Activated CD4-positive, alpha-beta T cell treated with anti-CD3 and anti-CD28 coated beads, Interleukin-2, Interleukin-4, amounts not matched to agents 100 ng/mL and 50 ng/mL, durations not matched to agents 16 hours and 8 hours (primary cell): ENCODE results near the gene ITGAX.
"Not testable (repeated sequence)": the region's sequence is repeated elsewhere in the genome, so short reads cannot be mapped to it uniquely, and the experiment has no call there.

Experiments
- DNase-seq: peaks from one replicate; pipeline ENCODE4 v3.0.0-alpha.2; 2020; ENCODE audit warnings: low spot score

ITGAX gene

DNA sequence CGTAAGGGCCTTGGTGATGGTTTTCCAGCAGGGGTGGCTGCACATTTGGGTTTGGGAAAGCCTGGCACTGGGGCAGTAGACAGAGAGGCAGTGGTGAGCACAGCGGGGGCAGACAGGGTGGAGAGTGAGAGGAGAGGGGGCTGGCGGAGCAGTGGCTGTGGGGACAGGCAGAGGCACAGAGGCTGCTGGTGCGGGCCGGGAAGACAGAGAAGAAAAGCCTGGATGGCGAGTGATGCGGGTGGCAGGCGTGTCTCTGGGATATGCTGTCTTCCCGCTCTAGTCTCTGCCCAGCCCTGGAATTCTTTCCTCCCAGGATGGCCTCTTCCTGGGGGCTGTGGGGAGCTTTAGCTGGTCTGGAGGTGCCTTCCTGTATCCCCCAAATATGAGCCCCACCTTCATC is 55.1 kb downstream of the ITGAX start:
- DNase-seq, result no peak

DNA sequence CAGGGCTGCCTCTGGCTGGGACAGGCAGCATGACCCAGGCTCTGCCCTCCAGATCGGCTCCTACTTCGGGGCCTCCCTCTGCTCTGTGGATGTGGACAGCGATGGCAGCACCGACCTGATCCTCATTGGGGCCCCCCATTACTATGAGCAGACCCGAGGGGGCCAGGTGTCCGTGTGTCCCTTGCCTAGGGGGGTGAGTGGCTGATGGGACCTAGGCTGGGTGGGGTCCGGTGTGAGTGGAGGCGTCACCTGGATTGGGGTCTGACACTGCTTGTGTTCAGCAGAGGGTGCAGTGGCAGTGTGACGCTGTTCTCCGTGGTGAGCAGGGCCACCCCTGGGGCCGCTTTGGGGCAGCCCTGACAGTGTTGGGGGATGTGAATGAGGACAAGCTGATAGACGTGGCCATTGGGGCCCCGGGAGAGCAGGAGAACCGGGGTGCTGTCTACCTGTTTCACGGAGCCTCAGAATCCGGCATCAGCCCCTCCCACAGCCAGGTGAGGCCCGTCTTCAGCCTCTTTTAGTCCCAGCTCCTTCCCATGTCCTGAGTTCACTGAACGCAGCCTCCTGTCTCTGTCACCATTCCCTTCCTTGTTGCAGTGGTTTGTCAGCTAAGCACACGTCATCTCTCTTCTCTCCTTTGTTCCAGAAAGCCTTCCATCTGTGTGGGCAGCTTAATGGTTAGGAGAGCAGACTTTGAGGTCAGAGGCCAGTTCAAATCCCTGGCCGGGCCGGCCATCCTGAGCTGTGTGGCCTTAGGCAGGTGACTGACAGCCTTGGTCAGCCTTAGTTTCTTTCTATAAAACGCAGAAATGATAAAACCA is 56.3 kb downstream of the ITGAX start:
- DNase-seq, result no peak

DNA sequence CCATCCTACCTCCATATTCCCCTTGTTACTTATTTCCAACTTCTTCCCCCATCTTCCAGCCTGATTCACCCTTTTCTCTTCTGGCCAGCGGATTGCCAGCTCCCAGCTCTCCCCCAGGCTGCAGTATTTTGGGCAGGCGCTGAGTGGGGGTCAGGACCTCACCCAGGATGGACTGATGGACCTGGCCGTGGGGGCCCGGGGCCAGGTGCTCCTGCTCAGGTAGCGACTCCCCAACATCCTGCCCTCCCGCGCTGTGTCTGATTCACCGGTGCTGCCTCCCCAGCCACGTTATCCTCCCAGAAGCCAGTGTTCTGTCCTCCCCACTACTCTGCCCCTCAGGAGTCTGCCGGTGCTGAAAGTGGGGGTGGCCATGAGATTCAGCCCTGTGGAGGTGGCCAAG is 57.8 kb downstream of the ITGAX start:
- no peak for DNase-seq

DNA sequence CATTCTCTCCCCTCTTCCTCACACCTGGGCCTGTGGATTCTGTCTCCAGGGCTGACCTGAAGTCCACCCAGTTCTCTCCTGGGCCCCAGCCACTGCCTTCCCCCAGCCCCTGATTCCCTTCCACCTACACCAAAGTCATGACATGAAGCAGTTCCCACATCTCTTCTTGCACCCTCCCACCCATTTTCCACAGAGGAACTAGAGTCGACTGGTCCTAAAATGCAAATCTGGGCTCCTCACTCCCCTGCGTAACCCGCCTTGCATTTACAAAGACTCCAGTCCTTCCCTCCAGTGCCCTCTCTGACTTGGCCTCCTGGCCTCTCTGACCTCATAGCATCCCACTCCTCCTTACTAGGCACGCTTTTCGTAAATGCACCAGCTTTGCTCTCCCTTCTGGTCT is 58.4 kb downstream of the ITGAX start:
- DNase-seq, result no peak

DNA sequence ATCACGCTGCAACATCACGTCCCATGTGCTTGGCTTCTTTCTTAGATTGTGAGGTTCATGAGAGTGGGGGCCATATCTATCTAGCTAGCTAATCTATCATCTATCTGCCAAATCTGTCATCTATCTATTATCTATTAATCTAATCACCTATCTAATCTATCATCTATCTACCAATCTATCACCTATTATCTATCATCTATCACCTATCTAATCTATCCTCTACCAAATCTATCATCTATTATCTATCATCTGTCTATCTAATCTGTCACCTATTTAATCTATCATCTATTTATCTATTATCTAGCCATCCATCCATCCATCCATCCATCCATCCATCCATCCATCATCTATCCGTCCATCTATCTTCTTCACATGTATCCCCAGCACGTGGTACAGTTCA is 59.0 kb downstream of the ITGAX start:
- DNase-seq, result no peak

DNA sequence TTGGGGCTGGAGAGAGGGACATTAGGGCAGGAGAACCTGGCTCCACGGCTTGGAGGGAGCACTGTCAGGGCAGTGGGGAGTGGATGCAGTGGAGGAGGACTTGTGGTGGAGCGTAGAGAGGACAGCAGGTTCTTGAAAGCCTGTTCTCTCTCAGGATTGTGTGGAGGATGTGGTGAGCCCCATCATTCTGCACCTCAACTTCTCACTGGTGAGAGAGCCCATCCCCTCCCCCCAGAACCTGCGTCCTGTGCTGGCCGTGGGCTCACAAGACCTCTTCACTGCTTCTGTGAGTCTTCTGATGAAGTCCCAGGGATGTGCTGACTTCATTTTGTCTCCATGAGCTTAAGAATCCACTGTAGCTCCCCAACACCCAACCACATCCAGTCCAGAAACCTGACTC is 59.7 kb downstream of the ITGAX start:
- DNase-seq, result no peak

DNA sequence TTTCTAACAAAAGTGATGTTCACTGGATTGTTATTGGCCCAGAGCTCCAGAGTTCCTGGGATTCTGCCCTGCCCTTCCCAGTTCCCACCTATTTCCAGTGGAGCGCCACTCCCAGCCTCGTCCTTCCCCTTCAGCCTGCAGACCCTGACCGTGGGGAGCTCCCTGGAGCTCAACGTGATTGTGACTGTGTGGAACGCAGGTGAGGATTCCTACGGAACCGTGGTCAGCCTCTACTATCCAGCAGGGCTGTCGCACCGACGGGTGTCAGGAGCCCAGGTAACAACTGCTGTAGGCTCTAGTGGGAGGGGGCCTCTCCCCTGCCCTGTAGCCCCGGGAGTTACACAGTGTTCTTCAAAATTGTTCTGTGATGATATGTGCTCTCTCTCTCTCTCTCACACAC is 61.4 kb downstream of the ITGAX start:
- DNase-seq, result no peak

DNA sequence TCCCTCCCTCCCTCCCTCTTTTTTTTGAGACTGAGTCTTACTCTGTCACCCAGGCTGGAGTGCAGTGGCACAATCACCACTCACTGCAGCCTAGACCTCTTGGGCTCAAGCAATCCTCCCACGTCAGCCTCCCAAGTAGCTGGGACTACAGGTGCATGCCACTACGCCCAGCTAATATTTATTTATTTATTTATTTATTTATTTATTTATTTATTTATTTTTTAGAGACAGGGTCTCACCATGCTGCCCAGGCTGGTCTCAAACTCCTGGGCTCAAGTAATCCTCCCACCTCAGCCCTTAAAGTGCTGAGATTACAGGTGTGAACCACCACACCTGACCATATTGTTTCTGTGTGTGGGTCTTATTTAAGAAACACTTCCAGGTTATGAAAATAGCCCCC is 62.1 kb downstream of the ITGAX start:
- DNase-seq, result not testable (repeated sequence)

DNA sequence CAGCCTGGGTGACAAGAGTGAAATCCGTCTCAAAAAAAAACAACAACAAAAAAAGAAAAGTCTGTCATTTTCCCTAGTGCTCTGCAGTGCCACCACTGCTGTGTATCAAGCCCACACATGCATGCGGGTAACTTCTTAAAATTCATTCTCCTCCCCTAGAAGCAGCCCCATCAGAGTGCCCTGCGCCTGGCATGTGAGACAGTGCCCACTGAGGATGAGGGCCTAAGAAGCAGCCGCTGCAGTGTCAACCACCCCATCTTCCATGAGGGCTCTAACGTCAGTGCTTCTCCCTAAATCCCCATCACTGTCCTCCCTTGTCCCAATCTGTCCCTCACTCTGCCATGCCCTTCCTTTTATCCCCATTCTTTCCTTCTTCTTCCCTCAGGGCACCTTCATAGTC is 62.9 kb downstream of the ITGAX start:
- DNase-seq, result no peak

DNA sequence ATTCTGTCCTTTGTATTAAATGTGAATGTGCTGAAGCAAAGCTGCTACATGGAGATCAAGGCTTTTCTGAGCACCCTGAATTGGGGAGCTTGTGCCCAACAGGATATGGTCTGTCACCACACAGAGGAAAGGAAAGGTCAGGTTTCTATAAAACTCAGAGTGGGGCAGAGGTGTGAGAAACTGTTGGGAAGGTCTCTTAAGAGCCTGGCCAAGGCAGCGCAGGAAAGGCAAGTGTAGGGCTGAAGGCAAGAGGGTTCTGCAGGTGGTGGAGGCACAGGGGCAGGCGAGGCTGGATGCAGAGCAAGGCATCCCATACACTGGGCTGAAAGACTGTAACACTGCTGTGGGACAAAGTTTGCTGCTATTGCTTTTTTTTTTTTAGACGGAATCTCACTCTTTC is 65.1 kb downstream of the ITGAX start:
- peak; percentile 39 for DNase-seq

DNA sequence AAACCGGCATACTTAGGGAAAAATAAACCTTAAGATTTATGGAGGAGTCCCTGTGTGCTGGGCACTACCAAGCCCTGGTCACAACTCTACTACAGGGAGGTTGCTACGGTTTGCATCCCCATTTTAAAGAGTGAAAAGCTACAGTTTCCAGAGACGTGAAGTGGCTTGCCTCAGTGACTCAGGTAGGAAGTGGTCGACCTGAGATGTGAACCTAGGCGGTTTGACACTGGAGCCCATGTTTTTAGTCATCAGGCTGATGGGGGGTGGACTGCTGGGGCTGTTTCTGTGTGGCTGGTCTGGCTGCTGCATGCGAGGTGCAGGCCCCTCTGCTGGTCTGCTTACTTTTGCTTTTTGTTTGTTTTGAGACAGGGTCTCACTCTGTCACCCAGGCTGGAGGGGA is 66.6 kb downstream of the ITGAX start:
- peak; percentile 84 for DNase-seq

DNA sequence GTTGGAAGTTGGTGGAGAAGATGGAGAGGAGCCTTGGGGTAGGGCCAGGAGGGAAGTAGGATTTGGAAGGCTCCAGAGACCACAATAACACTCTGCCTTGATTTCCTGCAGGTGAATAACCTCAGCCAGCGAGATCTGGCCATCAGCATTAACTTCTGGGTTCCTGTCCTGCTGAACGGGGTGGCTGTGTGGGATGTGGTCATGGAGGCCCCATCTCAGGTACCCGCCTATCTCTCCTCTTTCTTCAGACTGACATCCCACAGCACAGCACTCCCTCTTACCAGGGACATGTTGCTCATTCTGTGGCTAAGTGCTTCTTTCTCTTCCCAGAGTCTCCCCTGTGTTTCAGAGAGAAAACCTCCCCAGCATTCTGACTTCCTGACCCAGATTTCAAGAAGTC is 68.3 kb downstream of the ITGAX start:
- no peak for DNase-seq

DNA sequence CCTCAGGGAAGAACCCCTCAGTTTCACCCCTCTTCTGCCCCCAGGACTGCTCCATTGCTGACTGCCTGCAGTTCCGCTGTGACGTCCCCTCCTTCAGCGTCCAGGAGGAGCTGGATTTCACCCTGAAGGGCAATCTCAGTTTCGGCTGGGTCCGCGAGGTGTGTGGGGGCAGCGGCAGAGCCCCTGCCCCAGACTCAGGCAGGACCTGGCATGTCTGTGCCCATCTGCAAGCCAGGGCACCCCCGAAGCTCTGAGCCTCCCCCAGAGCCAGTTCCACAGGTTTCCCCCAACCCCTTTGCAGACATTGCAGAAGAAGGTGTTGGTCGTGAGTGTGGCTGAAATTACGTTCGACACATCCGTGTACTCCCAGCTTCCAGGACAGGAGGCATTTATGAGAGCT is 68.8 kb downstream of the ITGAX start:
- DNase-seq, result no peak

DNA sequence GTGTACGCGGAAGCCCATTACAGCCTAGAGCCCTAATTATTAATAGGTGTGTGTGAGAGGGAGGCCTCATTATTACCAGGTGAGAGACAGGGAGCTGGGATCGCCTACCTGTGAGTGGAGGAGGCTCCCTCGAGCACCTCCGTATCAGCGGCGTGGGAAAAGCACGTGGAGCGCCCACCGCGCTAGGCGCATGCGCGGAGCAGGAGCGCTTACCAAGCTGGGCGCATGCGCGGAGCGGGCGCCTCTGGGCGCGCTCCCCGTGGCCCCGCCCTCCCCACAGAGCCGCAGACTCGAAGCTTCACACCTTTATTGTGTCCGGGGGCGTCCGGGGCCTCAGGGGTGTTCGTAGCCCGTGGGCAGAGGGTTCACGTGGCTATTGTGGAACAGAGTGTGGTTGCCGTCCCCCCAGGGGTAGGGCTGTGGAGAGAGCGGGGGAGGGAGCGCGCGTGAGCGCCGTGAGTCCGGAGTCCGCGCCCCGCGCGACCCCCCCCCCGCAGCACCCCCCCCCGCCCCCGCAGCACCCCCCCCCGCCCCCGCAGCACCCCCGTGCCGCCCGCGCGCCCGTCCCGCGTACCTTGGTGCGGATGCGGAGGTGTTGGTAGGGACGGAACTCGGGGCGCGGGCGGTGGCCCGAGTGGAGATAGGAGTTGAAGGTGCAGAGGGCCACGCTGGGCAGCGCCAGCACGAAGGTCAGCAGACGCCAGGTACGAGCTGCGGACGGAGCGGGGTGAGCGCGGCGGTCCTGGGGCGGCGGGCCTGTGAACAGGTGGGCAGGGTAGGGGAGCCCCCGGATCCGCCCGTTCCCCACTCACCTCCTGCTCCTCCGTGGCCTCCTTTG is 72.7 kb downstream of the ITGAX start:
- DNase-seq, result peak; percentile 21

DNA sequence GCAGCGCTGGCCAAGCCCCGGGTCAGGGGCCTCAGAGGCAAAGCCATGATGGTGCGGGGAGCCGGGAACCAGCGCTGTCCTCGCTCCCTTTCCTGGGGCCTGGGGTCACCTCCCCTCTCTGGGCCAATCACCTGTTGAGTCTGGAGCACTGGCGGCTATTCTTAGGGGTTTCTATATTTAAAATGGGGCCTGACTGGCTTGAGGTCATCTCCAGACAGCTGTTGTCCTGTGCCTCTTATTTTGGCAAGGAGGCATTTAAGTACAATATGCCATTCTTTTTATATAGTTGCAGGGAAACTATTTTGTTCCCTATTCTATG is 73.3 kb downstream of the ITGAX start, which contains the start of gene COX6A2:
TSS of gene COX6A2 (minus strand) at position 82 of the 319 bp plus-strand sequence. CDS start at position 47, 35 bp downstream.
- no peak for DNase-seq

DNA sequence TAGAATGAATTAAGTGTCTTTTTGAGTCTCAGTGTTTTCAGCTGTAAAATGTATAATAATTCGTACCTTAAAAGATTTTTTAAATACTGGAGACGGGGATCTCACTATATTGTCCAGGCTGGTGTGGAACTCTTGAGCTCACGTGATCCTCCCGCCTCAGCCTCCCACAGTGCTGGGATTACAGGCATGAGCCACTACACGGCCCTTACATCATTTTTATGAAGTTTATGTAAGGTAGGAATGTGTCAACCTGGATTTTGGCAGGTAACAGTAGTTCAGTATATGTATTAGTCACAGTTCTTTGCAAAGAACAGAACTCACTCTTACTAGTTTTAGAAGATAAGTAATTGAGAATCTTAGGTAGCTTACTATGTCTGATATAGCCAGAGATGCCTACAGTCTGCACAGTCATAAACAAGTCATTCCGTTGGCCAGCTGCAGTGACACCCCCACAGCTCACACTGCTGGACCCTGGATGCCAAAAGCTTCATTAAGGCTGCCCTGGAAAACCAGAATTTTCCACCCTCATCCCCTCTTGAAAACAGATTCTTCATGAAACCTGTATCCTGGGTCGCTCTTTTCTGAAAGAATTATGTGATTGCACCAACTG is 73.8 kb downstream of the ITGAX start:
- DNase-seq, result no peak

DNA sequence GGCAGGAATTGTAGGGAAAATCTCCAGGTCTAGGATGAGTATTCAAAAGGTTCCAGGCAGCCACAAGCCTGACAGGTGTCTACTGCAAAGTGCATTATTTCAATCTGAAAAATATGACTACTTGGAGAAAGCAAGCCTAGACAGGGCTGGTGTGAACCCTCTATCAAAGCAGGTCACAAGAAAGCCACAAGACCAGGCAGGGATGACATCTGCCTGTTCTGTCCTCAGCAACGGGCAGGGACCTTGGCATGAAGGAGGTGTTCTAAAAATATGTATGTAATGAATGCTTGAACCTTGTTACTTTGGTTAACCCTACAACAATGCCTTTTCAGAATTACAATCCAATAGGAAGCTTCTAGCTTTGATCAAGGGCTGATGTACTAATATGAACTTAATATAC is 74.3 kb downstream of the ITGAX start:
- no peak for DNase-seq

DNA sequence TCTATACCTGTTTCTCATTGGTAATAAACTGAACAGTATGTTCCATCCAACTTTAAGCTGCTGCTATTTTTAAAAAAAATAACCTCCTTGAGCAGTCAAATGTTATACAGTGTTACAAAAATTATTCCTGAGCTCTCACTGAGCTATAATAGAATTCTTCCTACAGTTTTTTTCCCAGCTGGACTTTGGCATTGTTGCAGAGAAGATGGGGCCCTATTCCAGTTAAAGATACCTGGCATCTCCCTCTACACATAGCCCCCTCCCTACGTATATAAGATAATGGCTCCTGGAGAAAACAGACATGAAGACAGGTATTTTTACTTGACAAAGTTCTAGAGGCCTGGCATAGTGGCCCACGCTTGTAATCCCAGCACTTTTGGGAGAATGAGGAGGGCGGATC is 74.8 kb downstream of the ITGAX start:
- no peak for DNase-seq

DNA sequence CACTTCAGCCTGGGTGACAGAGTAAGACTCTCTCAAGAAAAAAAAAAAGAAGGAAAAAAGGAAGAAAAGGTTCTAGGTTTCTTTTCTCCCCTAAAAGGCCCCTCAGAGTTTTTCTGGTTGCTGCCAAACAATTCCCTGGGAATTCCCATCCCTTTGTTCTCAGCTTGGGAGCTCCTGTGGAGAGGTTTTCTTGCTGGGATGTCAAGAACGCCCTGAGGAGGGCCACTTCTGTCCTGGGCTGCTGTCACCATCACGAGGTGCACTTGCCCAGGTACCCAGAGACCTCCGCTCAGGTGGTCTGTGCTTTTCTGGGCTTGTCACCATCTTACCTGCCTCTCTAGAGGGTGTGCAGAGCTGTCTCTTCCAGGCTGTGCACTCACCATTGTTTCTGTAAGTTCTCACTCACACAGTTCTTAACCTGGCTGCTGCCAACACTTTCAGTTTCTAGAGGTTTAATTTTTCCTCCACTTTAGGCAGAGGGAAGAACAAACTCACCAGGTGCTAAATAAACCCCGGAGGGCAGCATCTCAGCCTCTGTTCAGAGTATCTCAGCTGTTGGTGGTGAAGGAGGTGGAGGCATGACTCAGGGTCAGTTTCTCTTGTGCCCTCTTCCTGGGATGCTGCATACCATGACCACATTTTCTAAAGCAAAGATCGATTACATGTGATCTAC is 75.5 kb downstream of the ITGAX start:
- DNase-seq, result no peak
